GM12865 (cell line): ENCODE data around the gene MRPL20.
"Not testable (repeated sequence)": the region's sequence is repeated elsewhere in the genome, so short reads cannot be mapped to it uniquely, and the experiment has no call there.

Experiments used
- DNase-seq: peaks from one replicate; pipeline ENCODE4 v3.0.0; 2010; ENCODE audit warnings: low read depth
- H3K4me3 ChIP-seq: 2 replicates; pipeline ENCODE4 v1.5.1; 2011; ENCODE audit warnings: mild to moderate bottlenecking, low read depth, low read length, control low read depth
- TF ChIP-seq, protein P1 (sequence below): IDR thresholded peaks from 2 replicates; pipeline ENCODE4 v1.5.1; 2011; ENCODE audit warnings: low read length, control low read depth, low read depth, inconsistent platforms; ENCODE audit not compliant: insufficient read depth; ENCODE audit errors: missing control alignments

MRPL20 gene

GRCh38 chr1:1430992-1431844 is 24.1 kb upstream of the MRPL20 start:
- DNase-seq, result no peak
- no peak overlapping the region for H3K4me3 ChIP-seq
- TF ChIP-seq, protein P1, sequence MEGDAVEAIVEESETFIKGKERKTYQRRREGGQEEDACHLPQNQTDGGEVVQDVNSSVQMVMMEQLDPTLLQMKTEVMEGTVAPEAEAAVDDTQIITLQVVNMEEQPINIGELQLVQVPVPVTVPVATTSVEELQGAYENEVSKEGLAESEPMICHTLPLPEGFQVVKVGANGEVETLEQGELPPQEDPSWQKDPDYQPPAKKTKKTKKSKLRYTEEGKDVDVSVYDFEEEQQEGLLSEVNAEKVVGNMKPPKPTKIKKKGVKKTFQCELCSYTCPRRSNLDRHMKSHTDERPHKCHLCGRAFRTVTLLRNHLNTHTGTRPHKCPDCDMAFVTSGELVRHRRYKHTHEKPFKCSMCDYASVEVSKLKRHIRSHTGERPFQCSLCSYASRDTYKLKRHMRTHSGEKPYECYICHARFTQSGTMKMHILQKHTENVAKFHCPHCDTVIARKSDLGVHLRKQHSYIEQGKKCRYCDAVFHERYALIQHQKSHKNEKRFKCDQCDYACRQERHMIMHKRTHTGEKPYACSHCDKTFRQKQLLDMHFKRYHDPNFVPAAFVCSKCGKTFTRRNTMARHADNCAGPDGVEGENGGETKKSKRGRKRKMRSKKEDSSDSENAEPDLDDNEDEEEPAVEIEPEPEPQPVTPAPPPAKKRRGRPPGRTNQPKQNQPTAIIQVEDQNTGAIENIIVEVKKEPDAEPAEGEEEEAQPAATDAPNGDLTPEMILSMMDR, result no peak

GRCh38 chr1:1430114-1430982 is 23.3 kb upstream of the MRPL20 start:
- TF ChIP-seq, protein P1, result no peak
- no peak overlapping the region for H3K4me3 ChIP-seq
- no peak for DNase-seq

DNA sequence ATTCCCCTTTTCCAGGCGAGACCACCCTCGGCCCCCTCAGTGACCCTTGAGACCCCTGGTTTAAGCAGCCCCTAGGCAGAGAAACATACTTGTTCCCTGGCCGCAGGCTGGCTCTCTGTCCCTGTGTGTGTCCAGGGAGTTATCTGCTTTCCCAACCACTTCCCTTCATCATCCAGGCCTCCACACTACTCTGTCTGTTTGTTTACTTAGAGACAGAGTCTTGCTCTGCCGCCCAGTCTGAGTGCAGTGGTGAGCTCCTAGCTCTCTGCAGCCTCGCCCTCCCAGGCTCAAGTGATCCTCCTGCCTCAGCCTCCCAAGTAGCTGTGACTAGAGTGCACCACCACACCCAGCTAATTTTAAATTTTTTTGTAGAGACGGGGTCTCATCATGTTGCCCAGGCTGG is 22.6 kb upstream of the MRPL20 start:
- no peak overlapping the region for H3K4me3 ChIP-seq
- TF ChIP-seq, protein P1, result no peak
- no peak for DNase-seq

DNA sequence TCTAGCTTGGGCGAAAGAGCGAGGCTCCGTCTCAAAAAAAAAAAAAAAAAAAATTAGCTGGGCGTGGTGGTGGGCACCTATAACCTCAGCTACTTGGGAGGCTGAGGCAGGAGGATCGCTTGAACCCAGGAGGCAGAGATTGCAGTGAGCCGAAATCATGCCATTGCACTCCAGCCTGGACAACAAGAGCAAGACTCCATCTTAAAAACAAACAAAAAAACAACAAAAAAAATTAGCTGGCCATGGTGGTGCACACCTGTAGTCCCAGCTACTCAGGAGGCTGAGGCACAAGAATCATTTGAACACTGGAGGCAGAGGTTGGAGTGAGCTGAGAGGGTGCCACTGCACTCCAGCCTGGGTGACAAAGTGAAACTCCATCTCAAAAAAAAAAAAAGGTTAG is 21.9 kb upstream of the MRPL20 start:
- H3K4me3 ChIP-seq, DNase-seq: not testable (repeated sequence)

DNA sequence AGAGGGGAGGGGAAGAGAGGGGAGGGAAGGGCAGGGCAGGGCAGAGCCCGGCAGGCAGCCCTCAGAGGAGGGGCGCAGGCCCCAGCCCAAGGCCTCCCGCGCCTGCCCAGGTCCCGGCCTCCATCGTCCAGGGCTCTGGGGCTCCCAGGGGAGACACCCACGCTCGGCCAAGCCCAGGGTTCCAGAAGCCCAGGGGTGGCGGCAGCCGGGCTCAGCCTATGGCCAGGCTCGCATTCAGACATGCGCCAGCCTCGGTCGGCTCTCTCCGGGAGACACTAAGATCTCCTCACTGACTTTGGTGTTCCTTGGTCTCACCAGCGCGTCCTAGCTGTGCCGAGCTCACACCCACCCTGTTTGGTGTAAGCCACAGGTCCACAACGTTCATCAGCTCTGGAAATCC is 21.1 kb upstream of the MRPL20 start:
- no peak overlapping the region for H3K4me3 ChIP-seq
- no peak for DNase-seq
- TF ChIP-seq, protein P1, result no peak

DNA sequence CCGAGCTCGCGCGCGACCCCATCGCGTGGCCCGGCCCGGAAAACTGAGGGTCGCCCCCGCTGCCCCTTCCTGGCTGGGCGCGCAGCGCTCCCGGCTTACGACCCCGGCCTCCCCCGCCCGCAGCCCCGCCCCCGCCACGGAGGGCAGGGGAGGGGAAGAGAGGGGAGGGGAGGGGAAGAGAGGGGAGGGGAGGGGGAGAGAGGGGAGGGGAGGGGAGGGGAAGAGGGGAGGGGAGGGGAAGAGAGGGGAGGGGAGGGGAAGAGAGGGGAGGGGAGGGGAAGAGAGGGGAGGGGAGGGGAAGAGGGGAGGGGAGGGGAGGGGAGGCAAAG is 20.7 kb upstream of the MRPL20 start:
- TF ChIP-seq, protein P1, result no peak
- H3K4me3 ChIP-seq, result no peak overlapping the region

DNA sequence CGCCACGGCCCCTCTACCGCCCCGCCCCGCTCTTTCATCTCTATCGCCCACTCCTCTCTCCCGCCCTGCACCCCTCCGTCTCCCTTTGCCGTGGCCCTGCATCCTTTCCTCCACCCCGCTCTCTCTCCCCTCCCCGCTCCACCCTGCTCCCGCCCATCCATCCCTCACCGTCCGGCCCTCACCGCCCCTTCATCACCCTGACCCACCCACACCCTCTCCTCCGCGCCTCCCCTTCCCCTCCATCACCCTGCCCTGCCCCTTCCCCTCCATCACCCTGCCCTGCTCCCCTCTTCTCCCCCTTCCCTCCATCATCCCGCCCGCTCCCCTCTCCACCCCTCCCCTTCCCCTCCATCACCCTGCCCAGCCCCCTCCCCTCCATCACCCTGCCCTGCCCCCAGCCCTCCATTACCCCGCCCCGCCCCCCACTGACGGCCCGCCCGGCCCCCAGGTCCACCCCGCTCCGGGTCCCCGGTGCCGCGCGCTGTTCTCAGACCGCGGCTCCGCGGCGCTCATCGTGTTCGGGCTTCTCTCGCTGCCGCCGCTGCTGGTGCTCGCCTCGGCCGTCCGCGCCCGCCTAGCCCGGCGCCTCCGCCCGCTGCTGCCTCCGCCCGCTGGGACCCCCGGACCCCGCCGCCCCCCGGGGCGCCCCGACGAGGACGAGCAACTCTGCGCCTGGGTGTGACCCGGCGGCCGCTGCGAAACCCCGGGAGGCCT is 20.2 kb upstream of the MRPL20 start:
- no peak overlapping the region for H3K4me3 ChIP-seq
- DNase-seq, result no peak
- TF ChIP-seq, protein P1, result no peak

More for the DNA sequence above, 20.7 kb upstream of the MRPL20 start:
- no peak for DNase-seq
